DMS53 (cell line): ENCODE data around the gene WDR45.

Experiments
- DNase-seq: peaks from one replicate; lab custom pipeline; 2025; lab: John Stamatoyannopoulos, UW

WDR45 gene

DNA sequence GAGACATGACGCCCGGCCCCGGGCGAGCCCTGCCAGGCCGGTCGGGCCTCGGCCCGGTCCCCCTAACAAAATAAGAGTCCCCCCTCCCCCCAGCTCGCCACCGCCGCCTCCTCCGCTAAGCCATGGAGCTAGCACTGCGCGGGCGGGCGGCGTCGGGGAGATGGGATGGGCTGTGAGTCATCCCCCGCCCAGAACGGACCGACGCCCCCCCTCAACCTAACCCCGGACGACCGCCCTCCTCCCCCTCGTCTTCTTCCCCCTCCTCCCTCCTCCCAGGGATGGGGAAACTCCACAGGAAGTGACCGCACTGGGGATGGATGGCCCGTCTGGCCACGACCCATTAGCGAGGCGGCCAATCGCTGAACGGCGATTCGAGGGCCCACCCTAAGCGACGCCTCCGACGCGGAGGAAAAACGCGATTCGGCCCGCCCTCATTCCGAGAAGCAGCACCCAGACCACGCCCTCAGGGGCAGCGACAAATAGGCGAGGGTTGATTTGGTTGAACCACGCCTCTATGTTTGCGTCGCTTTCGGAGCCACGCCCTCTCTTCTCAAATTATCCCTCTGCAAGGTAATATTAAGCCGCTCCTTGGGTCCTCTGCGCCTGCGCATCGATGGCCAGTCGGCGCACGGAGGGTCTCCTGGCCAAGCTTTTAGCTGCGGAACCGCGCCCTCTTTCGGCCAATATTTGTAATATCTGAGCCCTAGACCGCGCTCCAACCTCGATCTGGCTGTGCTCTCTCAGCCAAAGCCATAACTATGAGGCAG, 36.3 kb downstream of the WDR45 start, which contains the start of gene TFE3:
Gene TFE3, minus strand, starts transcription at position 138 of the 767 bp plus-strand sequence. Its CDS starts 131 bp downstream, at position 7.
- DNase-seq: peak; percentile 99

GRCh38 chrX:49042581-49043219, 37.0 kb downstream of the WDR45 start:
- DNase-seq: peak; percentile 50

DNA sequence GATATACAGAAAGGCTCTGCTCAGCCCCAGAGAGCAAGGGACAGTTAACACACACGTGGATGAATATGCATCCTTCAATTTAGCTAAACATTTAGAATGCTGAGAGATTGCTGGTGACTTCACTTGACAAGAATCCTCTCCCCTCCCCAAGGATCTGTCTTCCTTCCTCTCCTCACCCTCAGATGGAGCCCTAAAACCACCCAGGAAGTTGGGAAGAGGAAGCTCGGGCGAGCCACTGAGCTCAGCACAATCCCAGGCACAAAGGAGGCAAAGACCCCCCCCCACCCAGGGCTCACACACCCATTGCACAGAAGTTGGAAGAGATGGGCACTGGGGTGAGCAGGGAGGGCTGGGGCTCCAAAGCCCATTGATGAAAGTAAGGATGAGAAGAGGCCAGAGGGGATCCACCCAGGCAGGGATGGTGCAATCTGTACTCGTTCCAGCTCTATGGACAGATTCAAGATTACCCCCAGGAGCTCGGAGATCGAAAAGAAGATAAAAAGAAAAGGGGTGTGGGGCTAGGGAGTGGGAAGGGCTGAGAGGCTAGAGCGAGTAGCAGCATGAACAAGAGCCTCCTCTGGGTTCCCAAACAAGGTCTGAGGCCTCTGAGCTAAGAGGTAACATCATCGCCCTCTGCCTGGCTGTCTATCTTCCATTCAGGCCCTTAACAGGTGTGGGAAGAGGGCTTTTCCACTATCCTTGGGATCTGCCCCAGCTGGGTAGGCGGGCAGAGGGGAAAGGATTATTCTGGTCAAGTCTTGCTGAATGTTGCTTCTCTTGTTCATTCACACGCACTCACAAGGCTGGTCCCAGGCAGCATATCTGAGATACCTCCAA, 37.7 kb downstream of the WDR45 start:
- peak; percentile 62 for DNase-seq

DNA sequence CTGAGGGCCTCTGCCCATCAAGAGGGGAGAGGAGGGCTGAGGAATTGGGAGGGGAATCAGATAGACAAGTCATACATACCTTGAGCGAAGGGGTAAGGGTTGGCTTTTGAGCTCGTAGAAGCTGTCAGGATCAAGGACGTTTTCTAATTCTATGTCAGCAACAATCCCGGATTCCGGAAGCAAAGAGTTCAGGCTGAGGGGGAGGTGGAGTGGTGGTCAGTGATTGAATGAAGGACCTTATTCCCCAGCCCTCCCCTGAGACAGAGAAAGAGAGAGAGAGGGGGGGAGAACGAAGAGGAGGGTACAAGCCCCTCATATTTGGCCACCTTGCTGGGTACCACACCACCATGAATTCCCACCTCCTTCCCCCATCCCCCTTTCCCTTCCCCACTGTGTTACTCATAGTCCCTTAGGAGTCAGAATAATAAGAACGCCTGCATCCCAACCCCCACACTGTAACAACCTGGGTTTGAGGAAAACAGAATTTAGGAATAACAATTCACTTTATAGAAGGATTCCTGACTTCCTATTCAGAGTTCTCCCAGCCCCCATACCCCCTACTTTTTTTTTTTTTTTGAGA, 39.2 kb downstream of the WDR45 start:
- DNase-seq: no peak

DNA sequence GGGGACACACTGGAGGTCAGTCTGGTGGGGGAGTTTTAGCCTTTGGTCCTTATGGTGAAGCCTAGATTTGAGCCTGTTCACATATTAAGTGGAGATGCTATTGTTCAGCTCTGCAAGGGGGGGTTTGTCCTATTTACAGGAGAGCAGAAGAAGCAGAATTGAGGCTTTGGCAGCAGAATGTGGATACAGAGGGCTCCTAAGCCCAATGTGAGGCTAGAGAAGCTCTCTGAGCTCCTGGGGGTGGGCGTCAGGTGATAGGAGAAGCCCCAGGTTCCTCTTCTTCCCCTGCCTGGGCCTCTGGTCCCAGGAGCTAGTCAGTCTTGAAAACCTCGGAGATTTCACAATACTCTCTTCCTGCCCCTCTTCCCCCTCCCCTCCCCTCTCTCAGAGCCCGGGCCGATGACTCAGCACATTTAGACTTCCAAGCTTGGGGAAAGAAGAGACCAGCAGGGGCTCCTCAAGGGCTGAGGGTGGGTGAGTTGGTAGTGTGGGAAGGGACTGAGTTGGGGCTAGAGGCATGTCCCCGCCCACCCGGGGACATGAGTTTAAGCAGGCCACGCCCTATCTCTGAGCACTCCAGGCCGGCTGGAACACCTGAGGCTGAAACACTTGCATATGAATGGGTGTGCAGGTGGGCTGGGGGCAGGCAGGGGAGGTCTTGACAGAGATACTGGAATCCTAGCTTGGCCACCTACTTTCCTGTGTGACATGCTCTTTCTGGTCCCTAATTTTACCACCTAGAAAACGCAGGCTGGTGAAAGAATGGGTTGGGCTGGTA, 39.9 kb downstream of the WDR45 start:
- peak; percentile 85 for DNase-seq

GRCh38 chrX:49037883-49038475, 41.7 kb downstream of the WDR45 start:
- DNase-seq: peak; percentile 19

DNA sequence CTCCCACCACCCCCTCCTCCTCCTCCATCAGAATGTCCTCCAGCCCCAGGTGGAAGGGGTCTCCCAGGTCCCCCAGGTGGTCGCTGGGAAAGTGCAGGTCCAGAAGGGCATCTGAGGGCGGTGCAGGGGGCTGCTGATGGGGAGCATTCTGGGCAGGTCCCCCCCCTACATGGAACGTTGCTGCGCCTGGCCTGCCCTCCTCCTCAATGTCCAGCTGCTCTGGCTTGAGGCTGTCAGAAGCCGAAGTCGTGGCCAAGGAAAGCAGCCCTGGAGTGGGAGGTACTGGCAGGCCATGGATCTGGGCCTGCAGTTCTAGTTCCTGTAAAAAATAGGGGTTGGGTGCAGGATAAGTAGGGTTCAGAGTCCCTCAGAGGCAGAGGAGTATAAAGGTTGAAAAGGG, 49.4 kb downstream of the WDR45 start:
- DNase-seq: no peak

GRCh38 chrX:49029876-49030275, 49.8 kb downstream of the WDR45 start:
- peak; percentile 16 for DNase-seq
